GM18907 (cell line): ENCODE measurements around the gene CHRM5.
A peak's percentile ranks its signal among the peaks of the same experiment; 100 is the strongest.

ENCODE experiments used
- ATAC-seq: cut with Tn5 transposase; IDR thresholded peaks from one replicate; pipeline ENCODE4 v1.9.1; 2021; ENCODE audit warnings: mild to moderate bottlenecking, moderate library complexity; ENCODE audit not compliant: unreplicated experiment

Gene CHRM5

GRCh38 chr15:33968224-33968623 is at the start of gene CHRM5:
CHRM5 (plus strand) TSS chr15:33968497; CDS start chr15:34062718, 94,221 bp downstream.
- no peak for ATAC-seq

GRCh38 chr15:33923446-33923845 is 44.9 kb upstream of the CHRM5 start:
- no peak for ATAC-seq

- no peak for ATAC-seq
Observed at GRCh38 chr15:33926260-33926659, 42.0 kb upstream of the CHRM5 start.

GRCh38 chr15:33932734-33933133 is 35.6 kb upstream of the CHRM5 start:
- no peak for ATAC-seq

- ATAC-seq, result no peak
Observed at GRCh38 chr15:33934396-33934795, 33.9 kb upstream of the CHRM5 start.

GRCh38 chr15:33934921-33935320 is 33.4 kb upstream of the CHRM5 start:
- ATAC-seq, result no peak

GRCh38 chr15:33941279-33942063 is 26.8 kb upstream of the CHRM5 start:
- ATAC-seq, result peak; percentile 79

GRCh38 chr15:33946152-33946551 is 22.1 kb upstream of the CHRM5 start:
- no peak for ATAC-seq

GRCh38 chr15:33955945-33956344 is 12.4 kb upstream of the CHRM5 start:
- no peak for ATAC-seq

GRCh38 chr15:33956397-33956796 is 11.9 kb upstream of the CHRM5 start:
- no peak for ATAC-seq

GRCh38 chr15:33959844-33960548 is 8.3 kb upstream of the CHRM5 start:
- ATAC-seq, result no peak

- no peak for ATAC-seq
Observed at GRCh38 chr15:33960549-33960935, 7.8 kb upstream of the CHRM5 start.

GRCh38 chr15:33963831-33964664 is 4.2 kb upstream of the CHRM5 start:
- ATAC-seq, result peak; percentile 57

- ATAC-seq, result no peak
Observed at GRCh38 chr15:33964665-33965040, 3.6 kb upstream of the CHRM5 start.

GRCh38 chr15:33968821-33969220 is 524 bp downstream of the CHRM5 start:
- ATAC-seq, result no peak

- ATAC-seq, result no peak
Observed at GRCh38 chr15:33971811-33972210, 3.5 kb downstream of the CHRM5 start.

- ATAC-seq, result no peak
Observed at GRCh38 chr15:33975022-33975565, 6.8 kb downstream of the CHRM5 start.

GRCh38 chr15:33980159-33980558 is 11.9 kb downstream of the CHRM5 start:
- no peak for ATAC-seq

- no peak for ATAC-seq
Observed at GRCh38 chr15:33982516-33982915, 14.2 kb downstream of the CHRM5 start.

GRCh38 chr15:33985287-33985686 is 17.0 kb downstream of the CHRM5 start:
- ATAC-seq, result no peak

GRCh38 chr15:33985751-33986150 is 17.5 kb downstream of the CHRM5 start:
- no peak for ATAC-seq
